GM19043 (cell line): ENCODE results near the gene THADA.

Experiments used
- ATAC-seq: cut with Tn5 transposase; IDR thresholded peaks from one replicate; pipeline ENCODE4 v1.9.1; 2021; ENCODE audit warnings: low read depth; ENCODE audit not compliant: unreplicated experiment

The THADA gene

GRCh38 chr2:43228756-43229659, 366.8 kb downstream of the THADA start:
- ATAC-seq = no peak

GRCh38 chr2:43228321-43228751, 367.5 kb downstream of the THADA start:
- no peak for ATAC-seq

GRCh38 chr2:43227830-43228281, 368.0 kb downstream of the THADA start:
- ATAC-seq = no peak

- no peak for ATAC-seq
Measured at GRCh38 chr2:43226955-43227829, 368.6 kb downstream of the THADA start.

GRCh38 chr2:43226558-43226954, 369.3 kb downstream of the THADA start, which contains the start of gene ZFP36L2:
TSS of gene ZFP36L2 (minus strand) at chr2:43226606. CDS start at chr2:43226315, 291 bp downstream.
- peak; percentile 54 for ATAC-seq

GRCh38 chr2:43225788-43226557, 369.9 kb downstream of the THADA start:
- peak; percentile 19 for ATAC-seq

GRCh38 chr2:43225093-43225787, 370.6 kb downstream of the THADA start:
- ATAC-seq = no peak

GRCh38 chr2:43224571-43225092, 371.2 kb downstream of the THADA start:
- no peak for ATAC-seq

GRCh38 chr2:43224131-43224570, 371.7 kb downstream of the THADA start:
- ATAC-seq = no peak

GRCh38 chr2:43223521-43224001, 372.3 kb downstream of the THADA start:
- ATAC-seq = no peak

- ATAC-seq = no peak
Measured at GRCh38 chr2:43222475-43223309, 373.1 kb downstream of the THADA start.

GRCh38 chr2:43221763-43222474, 373.9 kb downstream of the THADA start:
- ATAC-seq = no peak

GRCh38 chr2:43221124-43221762, 374.6 kb downstream of the THADA start:
- ATAC-seq = no peak

GRCh38 chr2:43220760-43221123, 375.1 kb downstream of the THADA start:
- ATAC-seq = no peak

- no peak for ATAC-seq
Measured at GRCh38 chr2:43220229-43220751, 375.5 kb downstream of the THADA start.

- ATAC-seq = peak; percentile 56
Measured at GRCh38 chr2:43219383-43220228, 376.2 kb downstream of the THADA start.
